HEK293 (cell line): ENCODE measurements around the gene COL5A2.

ENCODE experiments used
- CTCF ChIP-seq: fragments of 450-650 bp; formaldehyde crosslinking; IDR thresholded peaks from 2 replicates; pipeline ENCODE4 v1.5.1; 2016; ENCODE audit warnings: missing biosample characterization, missing genetic modification characterization
- PBX3 ChIP-seq: sonication (generic); formaldehyde crosslinking; IDR thresholded peaks from 2 replicates; pipeline ENCODE4 v1.8.1; 2022; ENCODE audit warnings: mild to moderate bottlenecking, moderate library complexity, missing genetic modification reagents
- RBAK ChIP-seq: fragments of 450-650 bp; formaldehyde crosslinking; IDR thresholded peaks from 2 replicates; pipeline ENCODE4 v1.5.1; 2016; ENCODE audit warnings: missing biosample characterization, missing genetic modification characterization
- ZNF239 ChIP-seq: fragments of 450-650 bp; formaldehyde crosslinking; IDR thresholded peaks from 2 replicates; pipeline ENCODE4 v1.5.1; 2016; ENCODE audit warnings: missing biosample characterization, missing genetic modification characterization

GRCh38 chr2:189056200-189057106, 123.1 kb downstream of the COL5A2 start:
- TF ChIP-seq RBAK (no peak), PBX3 (no peak), CTCF (tag by site-specific recombination) (no peak), ZNF239 (no peak)
